GM06990 (cell line): ENCODE measurements around the gene PTPRN2.

Experiments used
- DNase-seq: peaks from one replicate; pipeline ENCODE4 v3.0.0-alpha.2; 2011; ENCODE audit not compliant: insufficient read length; ENCODE audit errors: extremely low read depth
- H3K27me3 ChIP-seq: replicated peaks from 2 replicates; pipeline ENCODE4 v1.6.0; 2011; ENCODE audit warnings: low read length; ENCODE audit not compliant: control insufficient read depth, insufficient read depth
- H3K36me3 ChIP-seq: 2 replicates; pipeline ENCODE4 v1.5.1; 2011; ENCODE audit warnings: low read length; ENCODE audit not compliant: control insufficient read depth, insufficient read depth
- H3K4me3 ChIP-seq: replicated peaks from 2 replicates; pipeline ENCODE4 v1.5.1; 2011; ENCODE audit warnings: low read depth, mild to moderate bottlenecking, control low read depth, low read length
- CTCF ChIP-seq: IDR thresholded peaks from 2 replicates; pipeline ENCODE4 v1.5.1; 2011; ENCODE audit warnings: low read length, control low read depth, mild to moderate bottlenecking, inconsistent platforms; ENCODE audit not compliant: insufficient read depth, poor library complexity, severe bottlenecking

The PTPRN2 gene

DNA sequence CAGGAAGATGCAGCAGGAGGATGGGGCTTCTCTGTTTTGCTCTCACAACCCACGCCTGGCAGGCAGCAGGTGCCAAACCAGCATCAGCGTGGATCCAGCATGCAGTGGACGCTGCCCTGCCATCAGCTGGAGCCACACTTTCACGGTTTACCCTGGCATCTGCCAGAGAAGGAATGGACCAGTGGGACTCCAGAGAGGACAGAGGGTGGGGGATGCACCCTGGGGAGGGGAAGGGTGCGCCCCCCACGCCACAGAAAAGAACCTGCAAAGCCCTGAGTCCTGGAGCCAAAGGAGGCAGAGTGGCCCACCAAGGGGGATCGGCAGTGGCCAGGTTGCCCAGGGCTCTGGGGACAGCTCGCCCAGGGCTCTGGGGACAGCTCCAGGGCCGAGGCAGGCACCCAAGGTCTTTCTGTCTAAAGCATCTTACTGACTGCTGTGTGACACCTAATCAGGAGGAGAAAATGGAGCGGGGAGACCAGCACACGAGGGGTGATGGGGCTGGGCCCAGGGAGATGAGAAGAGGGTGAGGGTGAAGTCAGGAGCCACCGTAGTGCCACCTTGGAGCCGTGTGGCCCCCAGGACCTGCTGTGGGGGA is 1025.7 kb downstream of the PTPRN2 start:
- H3K36me3 ChIP-seq, result no peaks in the 10 kb centered on the region
- no peak overlapping the region for H3K4me3 ChIP-seq
- no peak for DNase-seq
- no peaks in the 10 kb centered on the region for H3K27me3 ChIP-seq
- TF ChIP-seq CTCF, result no peak

- Histone ChIP-seq H3K4me3 (no peak overlapping the region), H3K36me3 (no peaks in the 10 kb centered on the region), H3K27me3 (no peaks in the 10 kb centered on the region)
- TF ChIP-seq CTCF, result no peak
- no peak for DNase-seq
Measured at GRCh38 chr7:157561523-157561785, 1026.2 kb downstream of the PTPRN2 start.

DNA sequence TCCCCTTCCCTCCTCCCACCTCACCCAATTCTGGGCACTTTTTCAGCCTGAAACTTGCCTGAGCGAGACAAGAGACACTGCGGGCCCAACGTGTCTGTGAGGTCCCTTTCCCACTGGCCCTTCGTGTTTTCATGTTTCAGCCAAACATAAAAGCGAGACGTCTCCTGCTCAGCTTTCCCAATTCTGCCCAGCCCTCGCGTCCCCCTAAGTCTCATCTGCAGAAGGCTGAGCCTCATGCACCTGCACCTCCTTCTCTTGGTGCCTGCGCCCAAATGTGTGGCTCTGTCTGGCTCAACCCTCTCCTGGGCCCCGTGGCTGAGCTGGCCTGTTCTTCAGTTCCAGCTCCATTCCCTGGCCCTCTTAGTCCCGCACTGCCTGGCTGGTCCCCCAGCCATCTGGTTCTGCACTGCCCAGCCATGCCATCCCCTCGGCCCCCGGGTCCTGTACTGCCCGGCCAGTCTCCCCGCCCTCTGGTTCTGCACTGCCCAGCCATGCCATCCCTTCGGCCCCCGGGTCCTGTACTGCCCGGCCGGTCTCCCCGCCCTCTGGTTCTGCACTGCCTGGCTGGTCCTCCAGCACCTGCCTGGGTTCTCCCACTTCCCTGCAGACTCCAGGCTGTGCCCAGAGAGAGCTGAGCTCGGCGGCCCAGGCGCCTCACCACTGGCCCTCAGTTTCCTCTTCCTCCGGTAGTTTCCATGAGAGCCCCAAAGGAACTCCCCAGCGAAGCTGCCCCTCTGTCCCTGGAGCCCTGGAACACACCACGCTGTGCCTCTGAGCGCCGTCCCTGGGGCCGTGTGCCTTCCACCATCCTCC is 1026.7 kb downstream of the PTPRN2 start:
- no peaks in the 10 kb centered on the region for H3K27me3 ChIP-seq
- DNase-seq, result no peak
- no peaks in the 10 kb centered on the region for H3K36me3 ChIP-seq
- no peak for TF ChIP-seq CTCF
- no peak overlapping the region for H3K4me3 ChIP-seq

GRCh38 chr7:157560258-157560654 is 1027.4 kb downstream of the PTPRN2 start:
- H3K27me3 ChIP-seq, result no peaks in the 10 kb centered on the region
- DNase-seq, result no peak
- no peak for TF ChIP-seq CTCF
- H3K4me3 ChIP-seq, result no peak overlapping the region
- H3K36me3 ChIP-seq, result no peaks in the 10 kb centered on the region

- H3K36me3 ChIP-seq, result no peaks in the 10 kb centered on the region
- H3K4me3 ChIP-seq, result no peak overlapping the region
- no peak for TF ChIP-seq CTCF
- DNase-seq, result no peak
- no peaks in the 10 kb centered on the region for H3K27me3 ChIP-seq
Measured at GRCh38 chr7:157559596-157560257, 1027.9 kb downstream of the PTPRN2 start.
